MM.1S (cell line): Measurements from ENCODE around the gene ZDHHC8.

Experiments
- DNase-seq: peaks from one replicate; pipeline ENCODE4 v3.0.0-alpha.2; 2015
- H2AFZ ChIP-seq: fragments of 300-600 bp; sonication (generic); 2 replicates; pipeline ENCODE4 v1.6.0; 2016; ENCODE audit warnings: antibody characterized with exemption, low read length
- H3F3A ChIP-seq: fragments of 300-600 bp; sonication (generic); 2 replicates; pipeline ENCODE4 v1.6.1; 2016; ENCODE audit warnings: mild to moderate bottlenecking, antibody characterized with exemption, low read length, moderate library complexity, mixed read lengths; ENCODE audit not compliant: insufficient read depth
- H3K27ac ChIP-seq: fragments of 300-600 bp; sonication (generic); 2 replicates; pipeline ENCODE4 v1.5.1; 2016; ENCODE audit warnings: mild to moderate bottlenecking, low read length
- H3K27me3 ChIP-seq: fragments of 300-600 bp; sonication (generic); replicated peaks from 2 replicates; pipeline ENCODE4 v1.6.0; 2016; ENCODE audit warnings: low read length; ENCODE audit not compliant: insufficient read depth
- H3K36me3 ChIP-seq: fragments of 300-600 bp; sonication (generic); replicated peaks from 2 replicates; pipeline ENCODE4 v1.6.1; 2016; ENCODE audit warnings: mild to moderate bottlenecking, low read length, mixed read lengths; ENCODE audit not compliant: insufficient read depth
- H3K4me1 ChIP-seq: fragments of 300-600 bp; sonication (generic); 2 replicates; pipeline ENCODE4 v1.6.1; 2016; ENCODE audit warnings: low read length, mixed read lengths
- H3K4me2 ChIP-seq: fragments of 300-600 bp; sonication (generic); 2 replicates; pipeline ENCODE4 v1.6.0; 2016; ENCODE audit warnings: low read depth, low read length
- H3K4me3 ChIP-seq: fragments of 300-600 bp; sonication (generic); 2 replicates; pipeline ENCODE4 v1.5.1; 2016; ENCODE audit warnings: low read length, mixed read lengths
- H3K79me2 ChIP-seq: fragments of 300-600 bp; sonication (generic); 2 replicates; pipeline ENCODE4 v1.6.1; 2016; ENCODE audit warnings: mixed run types, low read length, mixed read lengths
- H3K9ac ChIP-seq: fragments of 300-600 bp; sonication (generic); 2 replicates; pipeline ENCODE4 v1.6.1; 2016; ENCODE audit warnings: low read length, mixed read lengths
- H3K9me2 ChIP-seq: fragments of 300-600 bp; sonication (generic); replicated peaks from 2 replicates; pipeline ENCODE4 v1.6.1; 2016; ENCODE audit warnings: mild to moderate bottlenecking, low read length, mixed read lengths; ENCODE audit not compliant: insufficient read depth
- H3K9me3 ChIP-seq: fragments of 300-600 bp; sonication (generic); replicated peaks from 2 replicates; pipeline ENCODE4 v1.6.1; 2016; ENCODE audit warnings: mild to moderate bottlenecking, low read length, mixed read lengths; ENCODE audit not compliant: insufficient read depth
- H4K20me1 ChIP-seq: fragments of 300-600 bp; sonication (generic); 2 replicates; pipeline ENCODE4 v1.6.1; 2016; ENCODE audit warnings: mild to moderate bottlenecking, low read length, moderate library complexity, mixed read lengths; ENCODE audit not compliant: insufficient read depth
- EZH2 ChIP-seq: fragments of 300-600 bp; sonication (generic); optimal IDR thresholded peaks from 2 replicates; pipeline ENCODE3; 2017; ENCODE audit warnings: low read depth, mild to moderate bottlenecking, antibody characterized with exemption, low read length, mixed read lengths
- EZH2phosphoT487 ChIP-seq: fragments of 300-600 bp; sonication (generic); IDR thresholded peaks from 2 replicates; pipeline ENCODE4 v1.6.1; 2018; ENCODE audit warnings: antibody characterized with exemption, low read length
- TF ChIP-seq, protein P1 (sequence below): fragments of 300-600 bp; sonication (generic); IDR thresholded peaks from 2 replicates; pipeline ENCODE4 v1.5.1; 2016; ENCODE audit warnings: antibody characterized with exemption, low read length, mixed read lengths

The ZDHHC8 gene

DNA sequence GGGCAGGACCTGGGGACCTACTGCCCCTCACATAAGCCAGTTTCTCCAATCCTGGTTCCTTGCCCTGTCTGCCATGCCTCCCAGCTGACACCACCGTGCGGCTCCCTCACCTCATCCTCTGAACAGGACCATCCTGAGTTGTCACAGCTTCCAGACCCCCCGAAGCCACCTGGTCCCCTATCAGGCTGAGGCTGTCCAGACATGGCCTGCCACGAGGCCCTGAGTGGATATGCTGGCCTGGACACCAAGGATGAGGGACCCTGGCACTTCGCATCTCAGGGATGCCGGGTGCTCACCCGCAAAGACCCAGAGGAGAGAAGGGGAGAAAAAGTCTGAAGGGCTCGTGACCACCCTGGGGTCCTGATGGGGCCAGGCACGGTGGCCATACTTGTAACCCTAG lies 35.1 kb downstream of the ZDHHC8 start:
- H4K20me1 ChIP-seq: no peaks in the 10 kb centered on the region
- no peak overlapping the region for H3K9ac ChIP-seq
- no peak overlapping the region for H2AFZ ChIP-seq
- no peaks in the 10 kb centered on the region for H3K9me2 ChIP-seq
- no peaks in the 10 kb centered on the region for H3K36me3 ChIP-seq
- no peak overlapping the region for H3K4me2 ChIP-seq
- no peaks in the 10 kb centered on the region for H3K9me3 ChIP-seq
- H3K27me3 ChIP-seq: peaks cover 69% of the 10 kb centered on the region
- H3K79me2 ChIP-seq: no peaks in the 10 kb centered on the region
- H3K4me3 ChIP-seq: no peak overlapping the region
- no peaks in the 10 kb centered on the region for H3F3A ChIP-seq
- no peak for DNase-seq
- H3K27ac ChIP-seq: no peak overlapping the region
- H3K4me1 ChIP-seq: no peaks in the 10 kb centered on the region
- TF ChIP-seq, protein P1, sequence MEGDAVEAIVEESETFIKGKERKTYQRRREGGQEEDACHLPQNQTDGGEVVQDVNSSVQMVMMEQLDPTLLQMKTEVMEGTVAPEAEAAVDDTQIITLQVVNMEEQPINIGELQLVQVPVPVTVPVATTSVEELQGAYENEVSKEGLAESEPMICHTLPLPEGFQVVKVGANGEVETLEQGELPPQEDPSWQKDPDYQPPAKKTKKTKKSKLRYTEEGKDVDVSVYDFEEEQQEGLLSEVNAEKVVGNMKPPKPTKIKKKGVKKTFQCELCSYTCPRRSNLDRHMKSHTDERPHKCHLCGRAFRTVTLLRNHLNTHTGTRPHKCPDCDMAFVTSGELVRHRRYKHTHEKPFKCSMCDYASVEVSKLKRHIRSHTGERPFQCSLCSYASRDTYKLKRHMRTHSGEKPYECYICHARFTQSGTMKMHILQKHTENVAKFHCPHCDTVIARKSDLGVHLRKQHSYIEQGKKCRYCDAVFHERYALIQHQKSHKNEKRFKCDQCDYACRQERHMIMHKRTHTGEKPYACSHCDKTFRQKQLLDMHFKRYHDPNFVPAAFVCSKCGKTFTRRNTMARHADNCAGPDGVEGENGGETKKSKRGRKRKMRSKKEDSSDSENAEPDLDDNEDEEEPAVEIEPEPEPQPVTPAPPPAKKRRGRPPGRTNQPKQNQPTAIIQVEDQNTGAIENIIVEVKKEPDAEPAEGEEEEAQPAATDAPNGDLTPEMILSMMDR: no peak

DNA sequence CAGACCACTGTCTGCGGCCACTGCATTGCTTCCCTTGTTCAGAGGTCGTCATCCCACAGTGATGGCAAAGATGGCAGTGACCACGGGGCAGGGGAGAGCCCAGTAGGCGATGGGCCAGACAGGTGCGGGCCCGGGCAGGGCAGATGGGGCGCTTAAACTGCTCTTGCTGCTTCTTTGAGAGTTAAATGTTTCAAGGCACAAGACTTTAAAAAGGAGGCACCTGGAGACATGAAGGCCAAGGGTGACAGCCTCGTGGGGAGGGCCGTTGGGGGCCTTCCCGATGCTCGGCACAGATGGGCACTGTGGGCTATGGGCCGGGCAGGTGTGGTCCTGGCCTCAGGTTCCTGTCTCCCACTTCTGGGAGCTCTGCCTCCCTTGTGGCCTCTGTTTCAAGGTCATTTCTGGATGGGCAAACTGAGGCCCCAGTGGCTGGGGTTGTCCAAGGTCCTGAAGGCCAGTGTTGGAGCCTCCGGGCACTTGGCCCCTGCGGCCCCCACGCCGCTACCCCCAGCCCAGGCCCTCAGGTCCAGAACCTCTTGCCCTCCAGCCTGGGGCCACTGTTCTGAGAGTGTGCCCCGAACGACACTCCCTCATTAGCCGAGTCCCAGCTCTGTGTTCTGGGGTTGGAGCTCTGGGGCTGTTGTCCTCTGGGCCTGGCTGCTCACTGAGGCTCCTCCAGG lies 36.2 kb downstream of the ZDHHC8 start:
- Histone ChIP-seq H4K20me1 (no peaks in the 10 kb centered on the region), H3F3A (no peaks in the 10 kb centered on the region), H3K4me2 (no peak overlapping the region), H3K79me2 (no peaks in the 10 kb centered on the region), H3K9ac (no peak overlapping the region), H3K9me2 (no peaks in the 10 kb centered on the region), H3K27me3 (peaks cover 78% of the 10 kb centered on the region), H2AFZ (no peak overlapping the region), H3K9me3 (no peaks in the 10 kb centered on the region), H3K4me3 (no peak overlapping the region), H3K4me1 (no peaks in the 10 kb centered on the region), H3K36me3 (no peaks in the 10 kb centered on the region), H3K27ac (no peak overlapping the region)
- DNase-seq: no peak
- TF ChIP-seq, protein P1: no peak
- no peak for TF ChIP-seq EZH2phosphoT487
- no peak for TF ChIP-seq EZH2

DNA sequence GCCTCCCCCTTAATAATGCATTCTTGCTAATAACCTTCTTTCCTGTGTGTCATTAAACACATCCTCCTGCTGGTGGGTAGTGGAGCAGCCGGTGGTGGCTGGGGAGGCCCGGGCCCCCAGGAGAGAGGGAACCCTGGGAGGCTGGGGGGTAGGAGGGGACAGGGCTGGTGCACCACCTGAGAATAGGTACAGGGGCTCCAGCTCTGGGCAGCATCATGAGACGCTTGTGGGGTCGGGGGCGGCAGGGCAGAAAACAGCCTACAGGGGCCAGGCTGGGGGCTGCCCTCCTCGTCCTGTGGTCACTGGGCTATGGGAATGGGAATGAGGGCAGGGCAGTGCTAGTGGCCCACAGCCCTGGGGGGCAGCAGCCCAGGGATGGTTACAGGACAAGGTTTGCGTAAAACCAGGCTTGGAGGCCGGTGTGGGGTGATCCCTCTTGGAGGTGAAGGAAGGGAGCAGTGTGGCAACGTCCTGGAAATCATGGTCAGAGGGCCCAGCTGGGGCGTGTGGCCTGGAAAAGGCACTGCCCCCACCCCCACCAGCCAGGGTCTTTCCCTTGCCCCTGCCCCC lies 37.7 kb downstream of the ZDHHC8 start:
- TF ChIP-seq, protein P1: no peak
- TF ChIP-seq EZH2phosphoT487 (no peak), EZH2 (no peak)

More for the DNA sequence above, 37.7 kb downstream of the ZDHHC8 start:
- H3K4me1 ChIP-seq: no peaks in the 10 kb centered on the region
- no peak overlapping the region for H3K9ac ChIP-seq
- H3F3A ChIP-seq: no peaks in the 10 kb centered on the region
- no peaks in the 10 kb centered on the region for H3K9me3 ChIP-seq
- H4K20me1 ChIP-seq: no peaks in the 10 kb centered on the region
- H3K36me3 ChIP-seq: no peaks in the 10 kb centered on the region
- DNase-seq: no peak
- H3K27ac ChIP-seq: no peak overlapping the region
- H3K27me3 ChIP-seq: peaks cover 93% of the 10 kb centered on the region
- no peaks in the 10 kb centered on the region for H3K79me2 ChIP-seq
- no peak overlapping the region for H3K4me2 ChIP-seq
- H3K4me3 ChIP-seq: no peak overlapping the region
- no peaks in the 10 kb centered on the region for H3K9me2 ChIP-seq
- H2AFZ ChIP-seq: no peak overlapping the region
